HS-5 (cell line): ENCODE data around the gene RPL36AL.

Source experiments
- DNase-seq: peaks from one replicate; pipeline ENCODE4 v3.0.0-alpha.2; 2012; ENCODE audit warnings: low read depth

RPL36AL gene

GRCh38 chr14:49581209-49582112 is 39.0 kb downstream of the RPL36AL start:
- no peak for DNase-seq

- no peak for DNase-seq
These were observed 40.6 kb downstream of the RPL36AL start for GRCh38 chr14:49579841-49580240.

DNA sequence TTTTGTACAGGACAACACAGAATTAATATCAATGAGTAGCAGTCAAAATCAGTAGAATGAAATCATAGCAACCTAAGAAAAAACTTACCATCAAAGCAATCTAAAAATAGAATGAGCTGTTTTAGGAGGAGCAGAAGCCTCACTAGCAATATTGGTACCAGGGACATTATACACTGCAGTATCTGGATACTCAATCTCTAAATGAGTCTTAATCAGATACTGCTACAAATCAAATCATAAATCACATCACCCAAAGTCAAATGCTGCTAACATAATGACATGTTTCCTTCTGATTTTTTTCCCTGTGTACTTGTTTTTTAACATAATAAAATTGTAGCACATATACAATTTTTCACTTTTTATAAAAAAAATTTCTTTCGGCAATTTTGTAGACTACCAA is 42.3 kb downstream of the RPL36AL start:
- DNase-seq, result no peak

DNA sequence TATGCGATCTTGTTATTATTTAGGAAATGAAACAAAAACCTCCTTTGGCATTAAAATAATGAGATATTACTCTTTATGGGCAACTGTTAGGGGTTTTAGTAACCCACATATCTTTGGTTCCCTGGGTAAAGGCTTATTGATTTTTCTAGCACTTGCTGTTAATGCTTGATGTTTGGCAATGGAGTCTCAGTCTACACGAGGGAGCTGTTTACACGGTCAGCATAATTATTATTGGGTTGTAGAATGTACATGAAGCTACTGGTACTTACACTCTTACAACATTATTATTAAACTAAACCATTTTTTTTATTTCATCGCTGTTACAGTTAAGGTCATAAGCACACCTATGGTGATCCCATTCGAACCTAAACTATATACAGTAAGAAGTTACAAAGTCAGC is 46.4 kb downstream of the RPL36AL start:
- DNase-seq, result no peak

GRCh38 chr14:49569281-49569680 is 51.1 kb downstream of the RPL36AL start:
- no peak for DNase-seq
